Activated T-cell treated with anti-CD3 and anti-CD28 coated beads, Interleukin-2, amount 50 U/mL, for 24 hours (primary cell): Measurements from ENCODE around the gene CNTN2.

Experiments used
- DNase-seq: peaks from one replicate; pipeline ENCODE4 v3.0.0-alpha.2; 2020
- H3K27ac Mint-ChIP-seq: 2 replicates; pipeline ENCODE4 v1.8.0; 2020; ENCODE audit warnings: mild to moderate bottlenecking, mixed read lengths
- H3K27me3 Mint-ChIP-seq: 2 replicates; pipeline ENCODE4 v1.8.0; 2020; ENCODE audit warnings: mixed read lengths
- H3K36me3 Mint-ChIP-seq: 2 replicates; pipeline ENCODE4 v1.8.0; 2020; ENCODE audit warnings: low read depth, mixed read lengths
- H3K4me1 Mint-ChIP-seq: 2 replicates; pipeline ENCODE4 v1.8.0; 2020; ENCODE audit warnings: low read depth, mixed read lengths
- H3K4me3 Mint-ChIP-seq: 2 replicates; pipeline ENCODE4 v1.8.0; 2020; ENCODE audit warnings: mild to moderate bottlenecking, moderate library complexity, mixed read lengths
- H3K9me3 Mint-ChIP-seq: 2 replicates; pipeline ENCODE4 v1.8.0; 2020; ENCODE audit warnings: mixed read lengths

The CNTN2 gene

DNA sequence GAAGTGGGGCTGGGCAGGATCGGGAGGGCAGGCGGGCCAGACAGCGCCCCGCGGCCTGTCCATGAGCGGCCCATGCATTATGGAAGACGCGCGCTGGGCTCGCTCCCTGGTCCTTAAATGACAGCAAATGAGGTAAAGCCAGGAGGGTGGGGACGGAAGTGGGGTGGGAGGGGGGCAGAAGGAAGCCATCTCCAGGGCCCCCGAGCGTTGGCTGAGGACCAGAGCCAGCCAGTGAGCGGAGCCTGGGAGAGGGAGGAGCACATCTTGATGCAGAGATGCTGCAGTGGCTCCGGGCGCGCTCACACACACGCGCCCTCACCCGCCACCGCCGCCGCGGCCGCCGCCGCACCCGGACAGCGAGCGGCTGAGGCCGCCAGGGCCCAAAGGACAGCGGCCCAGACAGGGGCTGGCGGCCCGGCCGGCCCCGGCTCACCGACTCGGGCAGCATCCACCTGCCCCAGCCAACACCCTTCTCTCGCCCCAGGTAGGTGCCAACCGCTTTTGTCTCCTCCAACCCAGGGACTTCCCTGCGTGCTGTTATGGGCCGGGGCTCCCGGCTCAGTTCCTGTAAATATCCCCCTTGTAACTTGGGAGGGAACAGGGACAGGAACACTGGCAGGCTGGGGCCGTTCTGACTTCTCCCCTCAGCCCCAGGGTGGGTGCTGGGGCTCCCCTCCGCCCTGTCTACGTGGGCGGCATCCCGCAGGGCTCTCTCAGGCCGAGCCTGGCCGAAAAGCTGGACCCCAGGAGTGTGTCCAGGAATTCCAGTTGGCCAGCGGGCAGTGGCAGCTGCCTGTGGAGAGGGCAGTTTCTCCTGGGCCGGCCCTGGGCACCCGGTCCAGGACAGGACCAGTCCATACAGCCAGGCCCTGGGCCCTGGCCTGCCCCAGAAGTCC lies at the start of gene CNTN2:
CNTN2 (plus strand) TSS at position 302 of the 896 bp plus-strand sequence. CDS start 9,974 bp downstream, outside the sequence.
- H3K4me1 Mint-ChIP-seq, result no peaks in the 10 kb centered on the region
- H3K4me3 Mint-ChIP-seq, result no peak within 1 kb of the TSS
- H3K9me3 Mint-ChIP-seq, result no peaks in the 10 kb centered on the region
- H3K27ac Mint-ChIP-seq, result no peak within 1 kb of the TSS
- H3K36me3 Mint-ChIP-seq, result no peaks in the 10 kb centered on the region
- DNase-seq, result no peak
- H3K27me3 Mint-ChIP-seq, result peaks cover 62% of the 10 kb centered on the region

- no peak for DNase-seq
- Mint-ChIP-seq H3K9me3 (no peaks in the 10 kb centered on the region), H3K36me3 (no peaks in the 10 kb centered on the region), H3K4me1 (peaks cover 15% of the 10 kb centered on the region), H3K27me3 (no peaks in the 10 kb centered on the region), H3K4me3 (no peak overlapping the region), H3K27ac (no peak overlapping the region)
Observed at GRCh38 chr1:204994086-204994862, 48.7 kb upstream of the CNTN2 start.

- H3K27me3 Mint-ChIP-seq, result peaks cover 5% of the 10 kb centered on the region
Observed at GRCh38 chr1:204996981-204997380, 46.0 kb upstream of the CNTN2 start.

GRCh38 chr1:204997591-204998355 lies 45.2 kb upstream of the CNTN2 start:
- Mint-ChIP-seq H3K4me1 (peaks cover 5% of the 10 kb centered on the region), H3K27ac (no peak overlapping the region), H3K4me3 (no peak overlapping the region), H3K27me3 (peaks cover 5% of the 10 kb centered on the region), H3K9me3 (no peaks in the 10 kb centered on the region), H3K36me3 (no peaks in the 10 kb centered on the region)
- DNase-seq, result no peak

More at GRCh38 chr1:204996981-204997380, 46.0 kb upstream of the CNTN2 start:
- Mint-ChIP-seq H3K4me1 (peaks cover 13% of the 10 kb centered on the region), H3K4me3 (no peak overlapping the region), H3K9me3 (no peaks in the 10 kb centered on the region), H3K27ac (no peak overlapping the region), H3K36me3 (no peaks in the 10 kb centered on the region)
- no peak for DNase-seq

GRCh38 chr1:205001162-205001561 lies 41.9 kb upstream of the CNTN2 start:
- no peaks in the 10 kb centered on the region for H3K36me3 Mint-ChIP-seq
- H3K4me3 Mint-ChIP-seq, result no peak overlapping the region
- peaks cover 5% of the 10 kb centered on the region for H3K27me3 Mint-ChIP-seq
- H3K4me1 Mint-ChIP-seq, result no peaks in the 10 kb centered on the region
- H3K9me3 Mint-ChIP-seq, result no peaks in the 10 kb centered on the region
- H3K27ac Mint-ChIP-seq, result no peak overlapping the region
- no peak for DNase-seq

GRCh38 chr1:205002705-205003104 lies 40.3 kb upstream of the CNTN2 start:
- H3K4me3 Mint-ChIP-seq, result no peak overlapping the region
- H3K4me1 Mint-ChIP-seq, result no peaks in the 10 kb centered on the region
- H3K9me3 Mint-ChIP-seq, result no peaks in the 10 kb centered on the region
- H3K27me3 Mint-ChIP-seq, result peaks cover 5% of the 10 kb centered on the region
- DNase-seq, result no peak
- H3K36me3 Mint-ChIP-seq, result no peaks in the 10 kb centered on the region
- no peak overlapping the region for H3K27ac Mint-ChIP-seq

DNA sequence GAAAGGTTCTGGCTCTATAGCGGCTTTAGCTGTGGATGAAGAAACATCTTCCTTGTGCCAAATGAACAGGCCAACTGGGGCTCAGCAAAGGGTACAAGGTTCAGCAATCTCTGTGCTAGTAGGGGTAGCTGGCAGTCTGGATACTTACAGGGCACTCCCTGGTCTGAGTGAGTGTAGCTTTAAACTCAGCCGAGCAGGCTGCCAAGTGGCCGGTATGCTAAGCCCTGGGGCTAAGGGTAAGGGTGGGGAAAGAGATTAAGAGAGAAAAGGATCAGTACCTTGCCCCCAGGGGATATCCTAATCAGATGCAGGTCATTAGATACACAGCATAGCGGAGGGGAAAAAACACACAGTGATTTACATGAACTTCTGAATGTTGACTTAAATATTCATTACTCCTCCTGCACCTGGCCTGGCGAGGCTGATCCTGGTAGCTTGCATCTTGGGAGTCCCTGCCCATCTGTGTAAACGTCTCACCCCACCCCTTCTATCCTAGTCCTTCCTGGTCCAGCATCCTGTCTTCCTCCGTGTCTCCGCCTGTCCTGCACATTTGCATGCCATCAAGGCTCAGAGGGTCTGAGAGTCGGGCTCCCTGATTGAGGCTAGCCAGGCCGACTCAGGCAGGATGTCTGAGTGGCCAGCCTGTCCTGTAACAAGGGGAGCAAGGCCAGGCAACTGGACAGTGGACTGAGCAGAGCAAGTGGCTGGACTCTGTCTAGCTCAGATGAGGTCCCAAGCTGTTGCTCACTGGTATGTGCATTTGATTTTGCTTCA lies 39.5 kb upstream of the CNTN2 start:
- Mint-ChIP-seq H3K9me3 (no peaks in the 10 kb centered on the region), H3K36me3 (no peaks in the 10 kb centered on the region), H3K4me3 (no peak overlapping the region), H3K4me1 (no peaks in the 10 kb centered on the region), H3K27ac (no peak overlapping the region), H3K27me3 (peaks cover 5% of the 10 kb centered on the region)
- no peak for DNase-seq

DNA sequence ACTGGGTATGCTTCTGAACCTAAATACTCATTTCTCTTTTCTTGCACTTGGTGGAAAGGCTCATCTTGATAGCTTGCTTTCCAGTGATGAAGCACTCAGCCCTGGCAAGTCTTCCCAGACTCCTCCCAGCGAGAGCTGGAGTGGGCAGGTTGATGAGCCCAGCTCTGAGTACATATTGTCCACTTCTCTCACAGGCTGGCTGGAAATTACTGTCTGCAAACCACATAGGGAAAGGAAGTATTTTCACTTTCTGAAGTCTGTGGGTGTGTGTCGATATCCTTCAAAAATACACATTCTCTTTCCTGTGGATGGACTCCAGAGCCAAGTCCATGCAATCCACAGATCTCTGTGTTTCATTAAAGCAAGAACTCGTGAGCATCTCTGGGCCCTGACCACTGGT lies 38.7 kb upstream of the CNTN2 start:
- H3K9me3 Mint-ChIP-seq, result no peaks in the 10 kb centered on the region
- H3K36me3 Mint-ChIP-seq, result no peaks in the 10 kb centered on the region
- H3K27me3 Mint-ChIP-seq, result peaks cover 5% of the 10 kb centered on the region
- no peak for DNase-seq
- H3K27ac Mint-ChIP-seq, result no peak overlapping the region
- H3K4me3 Mint-ChIP-seq, result no peak overlapping the region
- H3K4me1 Mint-ChIP-seq, result no peaks in the 10 kb centered on the region

- DNase-seq, result no peak
- no peaks in the 10 kb centered on the region for H3K27me3 Mint-ChIP-seq
- H3K27ac Mint-ChIP-seq, result no peak overlapping the region
- no peak overlapping the region for H3K4me3 Mint-ChIP-seq
- no peaks in the 10 kb centered on the region for H3K9me3 Mint-ChIP-seq
- H3K4me1 Mint-ChIP-seq, result no peaks in the 10 kb centered on the region
- H3K36me3 Mint-ChIP-seq, result no peaks in the 10 kb centered on the region
Observed at GRCh38 chr1:205008896-205009295, 34.1 kb upstream of the CNTN2 start.

DNA sequence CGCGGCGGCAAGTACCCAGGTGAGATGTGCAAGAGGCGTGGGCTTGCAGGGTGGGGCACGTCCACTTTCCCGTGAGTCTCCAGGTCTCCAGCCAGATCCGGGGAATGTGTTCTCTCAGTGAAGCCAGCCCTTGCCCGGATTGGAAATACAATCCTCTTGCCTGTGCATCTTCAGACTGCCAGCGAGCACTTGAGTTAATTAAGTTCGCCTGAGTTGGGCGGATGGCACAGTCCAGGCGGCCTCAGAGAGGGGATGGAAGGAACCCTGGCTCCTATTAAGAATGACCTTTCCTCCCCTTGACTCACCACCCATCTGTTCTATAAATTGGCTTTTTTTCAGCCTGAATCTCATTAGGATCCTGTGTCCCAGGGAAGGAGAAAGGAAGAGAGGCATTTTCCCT lies 33.3 kb upstream of the CNTN2 start:
- no peak overlapping the region for H3K4me3 Mint-ChIP-seq
- H3K9me3 Mint-ChIP-seq, result no peaks in the 10 kb centered on the region
- H3K4me1 Mint-ChIP-seq, result no peaks in the 10 kb centered on the region
- no peak overlapping the region for H3K27ac Mint-ChIP-seq
- H3K27me3 Mint-ChIP-seq, result no peaks in the 10 kb centered on the region
- no peak for DNase-seq
- no peaks in the 10 kb centered on the region for H3K36me3 Mint-ChIP-seq

DNA sequence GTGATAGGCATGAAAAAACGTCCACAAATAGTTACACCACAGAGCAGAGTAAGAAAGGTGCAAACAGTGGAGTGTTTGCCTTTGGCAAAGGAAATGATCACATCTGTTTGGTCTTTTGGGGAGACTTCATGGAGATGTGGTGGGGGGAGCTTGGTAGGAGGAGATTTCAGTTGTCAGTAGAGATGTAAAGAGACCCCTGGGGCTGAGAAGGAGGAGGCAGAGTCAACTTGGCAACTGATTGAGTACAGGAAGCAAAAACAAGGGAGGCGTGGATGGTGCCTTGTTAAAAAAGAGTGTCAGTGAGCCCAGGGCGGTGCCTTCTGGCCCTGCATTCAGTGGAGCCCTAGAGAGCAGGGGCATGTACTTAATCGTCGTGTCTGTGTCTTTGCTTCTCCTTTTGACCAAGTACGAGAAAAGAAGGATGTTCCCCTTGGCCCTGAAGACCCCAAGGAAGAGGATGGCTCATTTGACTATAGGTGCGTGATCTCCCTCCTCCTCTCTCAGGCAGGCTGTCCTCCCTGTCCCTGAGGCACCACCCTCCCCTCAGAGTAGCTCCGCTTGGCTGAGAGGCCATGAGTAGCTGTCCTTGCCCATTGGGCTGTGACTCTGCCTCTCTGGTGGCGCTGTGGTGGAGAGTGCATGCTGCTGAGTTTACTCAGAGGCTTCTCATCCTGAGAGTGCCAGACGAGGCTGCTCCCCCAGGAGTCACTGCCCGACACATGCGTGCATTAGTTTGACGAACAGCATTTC lies 30.4 kb upstream of the CNTN2 start:
- Mint-ChIP-seq H3K27ac (no peak overlapping the region), H3K36me3 (no peaks in the 10 kb centered on the region), H3K27me3 (no peaks in the 10 kb centered on the region), H3K4me3 (no peak overlapping the region), H3K4me1 (no peaks in the 10 kb centered on the region), H3K9me3 (no peaks in the 10 kb centered on the region)
- no peak for DNase-seq

DNA sequence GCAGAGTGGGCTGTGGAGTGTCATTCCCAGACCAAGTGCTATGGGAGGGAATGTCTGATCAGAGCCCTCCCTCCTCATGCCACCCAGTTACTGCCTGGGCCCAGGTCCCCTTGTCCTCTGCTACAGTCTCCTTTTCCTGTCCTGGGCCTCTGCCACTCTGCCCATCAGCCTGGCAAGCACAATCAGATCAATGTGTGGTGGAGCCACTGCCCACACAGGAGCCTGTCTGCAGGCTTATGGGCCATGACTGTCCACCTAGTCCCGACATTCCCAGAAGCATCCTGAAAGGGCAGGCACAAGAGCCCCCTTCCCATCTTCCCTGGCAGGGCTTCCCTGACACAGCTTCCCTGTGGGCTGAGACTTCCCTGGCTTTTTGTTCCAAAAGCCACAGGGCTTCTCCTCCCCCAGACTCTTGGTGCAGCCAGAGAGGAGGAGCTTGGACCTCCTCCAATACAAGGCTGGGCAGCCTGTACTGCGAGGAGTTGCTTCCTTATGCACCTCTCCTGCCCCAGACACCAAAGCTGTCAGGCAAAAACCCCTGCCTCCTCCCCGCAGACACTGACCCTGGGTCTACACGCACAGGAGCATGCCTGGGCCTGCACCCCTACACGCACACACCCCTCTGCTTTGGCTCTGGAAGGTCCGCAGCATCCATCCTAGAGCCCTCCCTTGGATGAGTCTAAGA lies 29.2 kb upstream of the CNTN2 start:
- no peaks in the 10 kb centered on the region for H3K36me3 Mint-ChIP-seq
- H3K4me1 Mint-ChIP-seq, result no peaks in the 10 kb centered on the region
- no peak for DNase-seq
- H3K4me3 Mint-ChIP-seq, result no peak overlapping the region
- H3K27me3 Mint-ChIP-seq, result no peaks in the 10 kb centered on the region
- H3K27ac Mint-ChIP-seq, result peak overlapping the region; percentile 47
- no peaks in the 10 kb centered on the region for H3K9me3 Mint-ChIP-seq

DNA sequence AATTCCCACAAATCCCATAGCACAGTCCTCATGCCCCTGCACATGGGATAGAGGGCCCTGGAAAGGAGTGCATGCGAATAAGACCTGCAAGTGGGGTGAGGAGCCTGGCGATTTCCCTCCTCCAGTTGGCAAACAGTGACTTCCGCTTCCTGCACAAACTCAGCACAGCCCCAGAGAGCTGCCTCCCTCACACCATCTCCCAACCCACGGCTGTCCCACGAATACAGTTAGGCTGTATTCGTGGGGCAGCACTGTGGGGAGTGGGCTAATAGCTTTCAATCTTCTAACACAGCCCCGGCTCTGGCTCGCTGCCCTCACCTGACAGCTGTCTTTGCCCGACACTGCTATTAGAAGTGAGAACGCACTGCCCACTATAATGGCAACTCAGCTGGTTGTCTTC lies 28.2 kb upstream of the CNTN2 start:
- no peaks in the 10 kb centered on the region for H3K36me3 Mint-ChIP-seq
- DNase-seq, result no peak
- no peaks in the 10 kb centered on the region for H3K4me1 Mint-ChIP-seq
- H3K4me3 Mint-ChIP-seq, result no peak overlapping the region
- no peak overlapping the region for H3K27ac Mint-ChIP-seq
- no peaks in the 10 kb centered on the region for H3K9me3 Mint-ChIP-seq
- no peaks in the 10 kb centered on the region for H3K27me3 Mint-ChIP-seq
